22Rv1 (cell line): ENCODE measurements around the gene LRRC19.

Source experiments
- H3K27ac ChIP-seq: fragments of 450-650 bp; 2 replicates; pipeline ENCODE4 v1.5.1; 2017
- CTCF ChIP-seq: fragments of 450-650 bp; IDR thresholded peaks from 2 replicates; pipeline ENCODE4 v1.5.1; 2017; ENCODE audit warnings: mild to moderate bottlenecking
- ZFX ChIP-seq: fragments of 450-650 bp; IDR thresholded peaks from 2 replicates; pipeline ENCODE4 v1.6.1; 2017; ENCODE audit warnings: antibody characterized with exemption, borderline replicate concordance

The LRRC19 gene, protein sequence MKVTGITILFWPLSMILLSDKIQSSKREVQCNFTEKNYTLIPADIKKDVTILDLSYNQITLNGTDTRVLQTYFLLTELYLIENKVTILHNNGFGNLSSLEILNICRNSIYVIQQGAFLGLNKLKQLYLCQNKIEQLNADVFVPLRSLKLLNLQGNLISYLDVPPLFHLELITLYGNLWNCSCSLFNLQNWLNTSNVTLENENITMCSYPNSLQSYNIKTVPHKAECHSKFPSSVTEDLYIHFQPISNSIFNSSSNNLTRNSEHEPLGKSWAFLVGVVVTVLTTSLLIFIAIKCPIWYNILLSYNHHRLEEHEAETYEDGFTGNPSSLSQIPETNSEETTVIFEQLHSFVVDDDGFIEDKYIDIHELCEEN

GRCh38 chr9:27005491-27005890 lies at the start of gene LRRC19:
LRRC19 (minus strand) TSS chr9:27005672; CDS start chr9:26999694, 5,978 bp downstream.
- no peak within 1 kb of the TSS for H3K27ac ChIP-seq
- TF ChIP-seq ZFX (no peak), CTCF (no peak)

DNA sequence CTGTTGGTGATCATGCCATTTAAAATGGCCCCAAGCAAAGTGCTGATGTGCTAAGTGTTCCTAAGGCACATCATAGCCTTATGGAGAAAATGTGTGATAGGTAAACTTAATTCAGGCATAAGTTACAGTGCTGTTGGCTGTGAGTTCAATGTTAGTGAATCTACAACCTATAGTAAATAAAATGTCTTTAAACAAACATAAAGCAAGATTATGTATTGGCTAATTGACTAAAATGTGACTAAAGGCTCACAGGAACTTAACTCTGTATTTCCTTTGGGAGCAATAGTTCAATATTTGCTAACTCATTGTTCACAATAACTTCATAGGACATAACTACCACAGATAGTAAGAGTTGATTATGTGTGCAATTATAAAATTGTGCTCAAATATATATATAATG lies 49.4 kb upstream of the LRRC19 start:
- no peak overlapping the region for H3K27ac ChIP-seq
- no peak for TF ChIP-seq ZFX
- TF ChIP-seq CTCF = no peak

DNA sequence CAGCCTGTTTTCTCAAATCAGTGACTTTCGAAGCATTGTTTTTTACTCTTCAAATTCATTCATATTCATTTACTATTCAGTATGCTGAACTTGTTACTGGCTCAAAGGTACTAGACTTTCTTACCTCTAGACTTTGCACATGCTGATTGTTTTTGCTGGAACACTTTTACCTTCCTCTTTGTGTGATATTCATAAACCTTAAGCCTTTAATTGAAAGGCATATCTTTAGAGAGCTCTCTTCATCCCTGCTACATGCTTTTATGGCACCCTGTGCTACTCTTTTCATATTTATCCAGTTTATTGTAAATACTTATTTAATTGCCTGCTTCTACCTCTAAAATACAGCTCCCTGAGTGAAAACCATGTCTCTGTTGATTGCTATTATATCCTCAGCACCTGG lies 48.7 kb upstream of the LRRC19 start:
- no peak for TF ChIP-seq CTCF

GRCh38 chr9:27053369-27054022 lies 48.0 kb upstream of the LRRC19 start:
- no peak for TF ChIP-seq CTCF
- TF ChIP-seq ZFX = no peak
- no peak overlapping the region for H3K27ac ChIP-seq

More for the DNA sequence above, 48.7 kb upstream of the LRRC19 start:
- H3K27ac ChIP-seq = no peak overlapping the region

DNA sequence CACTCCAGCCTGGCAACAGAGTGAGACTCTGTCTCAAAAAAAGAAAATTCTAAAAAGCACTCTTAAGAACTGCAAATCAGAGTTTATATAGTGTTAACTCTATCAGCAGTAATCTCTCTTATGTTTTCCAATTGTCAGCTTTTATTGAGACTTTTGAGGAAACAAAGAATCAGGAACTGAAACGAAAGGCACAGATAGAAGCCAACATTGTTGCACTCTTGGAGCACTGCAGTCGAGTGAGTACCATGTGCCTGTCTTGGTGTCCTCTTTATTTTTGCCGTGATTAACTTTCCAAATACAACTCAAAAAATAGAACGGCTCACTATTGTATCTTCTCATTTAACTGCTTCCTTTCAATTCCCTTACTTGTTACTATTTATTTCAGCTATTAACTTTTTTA lies 41.7 kb upstream of the LRRC19 start:
- no peak overlapping the region for H3K27ac ChIP-seq
- no peak for TF ChIP-seq ZFX
- no peak for TF ChIP-seq CTCF

- no peak for TF ChIP-seq CTCF
- no peak for TF ChIP-seq ZFX
- H3K27ac ChIP-seq = no peak overlapping the region
These were observed 37.7 kb upstream of the LRRC19 start for GRCh38 chr9:27043176-27043575.

DNA sequence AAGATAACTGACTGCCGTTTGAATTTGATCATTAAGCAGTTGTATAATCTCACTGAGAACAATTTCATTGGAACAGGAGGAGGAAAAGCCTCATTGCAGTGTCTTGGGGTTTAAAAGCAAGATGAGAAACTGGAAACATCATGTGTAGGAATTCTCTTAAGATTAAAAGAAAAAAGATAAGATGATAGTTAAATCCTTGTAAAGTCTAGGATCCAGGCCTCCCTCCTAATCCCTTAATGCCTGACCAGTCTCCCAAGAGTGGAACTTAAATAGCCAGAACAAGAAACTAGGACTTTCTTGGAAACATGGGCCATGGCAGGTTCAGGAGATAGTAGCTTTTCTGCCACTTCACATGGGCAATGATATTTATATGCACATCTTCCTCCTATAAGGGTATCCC lies 37.0 kb upstream of the LRRC19 start:
- TF ChIP-seq CTCF = no peak
- TF ChIP-seq ZFX = no peak
- H3K27ac ChIP-seq = no peak overlapping the region
